GM06990 (cell line): ENCODE data around the gene RGS16.

Experiments used
- DNase-seq: peaks from one replicate; pipeline ENCODE4 v3.0.0-alpha.2; 2011; ENCODE audit not compliant: insufficient read length; ENCODE audit errors: extremely low read depth
- H3K27me3 ChIP-seq: replicated peaks from 2 replicates; pipeline ENCODE4 v1.6.0; 2011; ENCODE audit warnings: low read length; ENCODE audit not compliant: control insufficient read depth, insufficient read depth
- H3K36me3 ChIP-seq: 2 replicates; pipeline ENCODE4 v1.5.1; 2011; ENCODE audit warnings: low read length; ENCODE audit not compliant: control insufficient read depth, insufficient read depth
- H3K4me3 ChIP-seq: replicated peaks from 2 replicates; pipeline ENCODE4 v1.5.1; 2011; ENCODE audit warnings: low read depth, mild to moderate bottlenecking, control low read depth, low read length
- CTCF ChIP-seq: IDR thresholded peaks from 2 replicates; pipeline ENCODE4 v1.5.1; 2011; ENCODE audit warnings: low read length, control low read depth, mild to moderate bottlenecking, inconsistent platforms; ENCODE audit not compliant: insufficient read depth, poor library complexity, severe bottlenecking

The RGS16 gene

DNA sequence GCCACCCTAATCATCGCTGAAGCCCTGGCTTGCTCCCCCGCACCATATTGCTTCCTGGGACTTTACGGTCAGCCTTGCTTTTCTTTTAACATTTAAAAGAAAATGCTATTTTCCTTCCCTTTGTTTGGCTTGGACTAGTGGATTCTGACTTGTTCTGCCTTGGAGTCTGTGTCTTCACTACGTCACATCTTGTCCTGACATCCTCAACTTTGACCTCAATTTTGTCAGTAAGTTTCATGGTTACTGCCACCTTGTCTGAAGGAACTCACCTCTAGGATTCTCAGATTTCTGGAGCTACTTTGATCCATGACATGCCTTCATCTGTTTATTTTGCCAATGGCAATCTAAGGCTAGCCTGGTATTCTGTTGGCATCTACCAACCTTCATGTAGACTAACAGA is 19.4 kb downstream of the RGS16 start:
- H3K4me3 ChIP-seq: no peak overlapping the region
- DNase-seq: no peak
- no peak for TF ChIP-seq CTCF
- peaks cover 6% of the 10 kb centered on the region for H3K36me3 ChIP-seq
- H3K27me3 ChIP-seq: no peaks in the 10 kb centered on the region

- no peak overlapping the region for H3K4me3 ChIP-seq
- H3K36me3 ChIP-seq: peaks cover 10% of the 10 kb centered on the region
- DNase-seq: no peak
- no peaks in the 10 kb centered on the region for H3K27me3 ChIP-seq
- no peak for TF ChIP-seq CTCF
Measured at GRCh38 chr1:182580736-182581135, 23.5 kb downstream of the RGS16 start.

DNA sequence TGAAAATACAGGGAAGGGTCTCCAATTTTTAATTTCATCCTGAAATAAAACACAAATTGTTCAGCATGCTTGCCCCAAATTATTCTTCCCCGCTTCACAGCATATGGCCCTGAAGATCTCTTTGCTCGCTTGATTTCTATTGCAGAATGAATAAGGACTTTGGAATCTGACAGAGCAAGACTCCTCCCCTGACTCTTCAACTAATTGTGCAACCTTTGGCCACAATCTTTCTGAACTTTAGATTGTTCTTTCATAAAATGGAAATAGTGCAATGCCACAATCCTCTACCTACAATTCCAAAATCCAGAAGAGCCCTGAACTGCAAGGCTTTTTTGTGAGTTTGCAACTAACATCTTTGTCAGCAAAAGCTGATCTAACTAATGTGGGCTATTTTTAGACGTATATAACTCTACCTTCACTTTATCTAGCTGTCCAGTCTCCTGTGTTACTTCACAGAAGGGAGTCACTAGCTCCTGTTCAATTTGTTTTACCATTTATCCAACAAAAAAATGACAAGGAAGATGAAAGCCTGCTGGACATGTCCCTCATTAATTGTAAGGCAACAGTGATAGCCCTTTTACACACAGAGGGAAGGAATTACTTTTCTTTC is 28.5 kb downstream of the RGS16 start:
- Histone ChIP-seq H3K4me3 (no peak overlapping the region), H3K27me3 (no peaks in the 10 kb centered on the region), H3K36me3 (peaks cover 4% of the 10 kb centered on the region)
- TF ChIP-seq CTCF: no peak
- DNase-seq: no peak

DNA sequence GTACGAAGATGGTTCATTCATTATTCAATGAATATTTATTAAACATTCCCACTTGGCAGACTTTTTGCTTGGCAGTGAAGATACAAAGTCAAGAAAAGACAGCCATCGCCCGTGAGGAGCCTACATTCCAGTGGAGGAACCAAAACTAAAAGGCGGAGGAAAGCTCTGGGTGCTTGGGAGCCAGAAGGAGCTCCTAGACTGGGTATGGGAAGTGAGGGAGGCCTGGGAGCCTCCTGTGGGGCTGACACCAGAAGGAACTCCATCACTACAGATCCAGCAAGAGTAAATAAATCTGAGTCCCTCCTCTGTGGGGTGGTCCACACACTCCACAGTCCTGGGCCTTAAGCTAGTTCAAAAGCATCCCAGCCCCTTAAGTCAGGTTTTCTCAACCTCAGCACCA is 30.0 kb downstream of the RGS16 start:
- Histone ChIP-seq H3K4me3 (no peak overlapping the region), H3K27me3 (no peaks in the 10 kb centered on the region), H3K36me3 (no peaks in the 10 kb centered on the region; the same call in 1 of the 2 replicates)
- DNase-seq: no peak
- TF ChIP-seq CTCF: no peak

GRCh38 chr1:182570611-182570970 is 33.6 kb downstream of the RGS16 start:
- DNase-seq: no peak
- Histone ChIP-seq H3K4me3 (no peak overlapping the region), H3K27me3 (no peaks in the 10 kb centered on the region), H3K36me3 (no peaks in the 10 kb centered on the region; the same call in 1 of the 2 replicates)
- TF ChIP-seq CTCF: no peak
